ENCODE data around the gene SLC10A6. TPM values are rescaled to one million over a fixed set of nuclear protein-coding genes. Genes with fewer than 3 reads are reported as not detected.
A peak's percentile ranks its signal among the peaks of the same experiment; 100 is the strongest.

The SLC10A6 gene
- total and polyA plus RNA-seq, 2 of the 13 experiments (the other 11 are each of a cell fraction or from before 2014, with no cell fraction given), result not detected

- no peak for TF ChIP-seq ZNF225 (CRISPR knock-in tag; IDR thresholded peaks at IDR 0.05)
- TF ChIP-seq NR2F6 (IDR thresholded peaks at IDR 0.05), result no peak
- no peak for TF ChIP-seq NR2F6 (CRISPR knock-in tag; IDR thresholded peaks at IDR 0.05)
- TF ChIP-seq HOXD1 (CRISPR knock-in tag; IDR thresholded peaks at IDR 0.05), result peak; percentile 51; the same call in 1 of the 2 replicates
- TF ChIP-seq THAP8 (CRISPR knock-in tag; IDR thresholded peaks at IDR 0.05; ENCODE audit: borderline replicate concordance), result no peak
- TF ChIP-seq ZNF782 (CRISPR knock-in tag; IDR thresholded peaks at IDR 0.05; ENCODE audit: borderline replicate concordance), result no peak
- TF ChIP-seq ZNF34 (CRISPR knock-in tag; IDR thresholded peaks at IDR 0.05; ENCODE audit: borderline replicate concordance), result no peak
- TF ChIP-seq FOXP1 (IDR thresholded peaks at IDR 0.05), result no peak
- TF ChIP-seq FOXP1 (CRISPR knock-in tag; IDR thresholded peaks at IDR 0.05), result no peak
- TF ChIP-seq IKZF5 (CRISPR knock-in tag; IDR thresholded peaks at IDR 0.05), result no peak
- no peak for TF ChIP-seq HOXA7 (CRISPR knock-in tag; IDR thresholded peaks at IDR 0.05)
- TF ChIP-seq ZNF547 (CRISPR knock-in tag; IDR thresholded peaks at IDR 0.05), result no peak
- TF ChIP-seq ZKSCAN5 (CRISPR knock-in tag; IDR thresholded peaks at IDR 0.05), result no peak
- no peak for TF ChIP-seq MLX (CRISPR knock-in tag; IDR thresholded peaks at IDR 0.05)
- peak; percentile 48; the same call in 1 of the 2 replicates for TF ChIP-seq ZFP91 (CRISPR knock-in tag; IDR thresholded peaks at IDR 0.05; ENCODE audit: borderline replicate concordance)
- TF ChIP-seq RFX3 (CRISPR knock-in tag; IDR thresholded peaks at IDR 0.05), result no peak
- no peak for TF ChIP-seq ZNF451 (CRISPR knock-in tag; IDR thresholded peaks at IDR 0.05)
- TF ChIP-seq MED8 (CRISPR knock-in tag; IDR thresholded peaks at IDR 0.05; ENCODE audit: insufficient replicate concordance), result no peak
- no peak for TF ChIP-seq AHDC1 (CRISPR knock-in tag; IDR thresholded peaks at IDR 0.05; ENCODE audit: borderline replicate concordance)
- TF ChIP-seq BCLAF1 (IDR thresholded peaks at IDR 0.05), result no peak
Observed at GRCh38 chr4:86791126-86791525, 58.1 kb downstream of the SLC10A6 start (continued).
